WTC11 (cell line): ENCODE results near the gene DUXB. TPM values are rescaled to one million over a fixed set of nuclear protein-coding genes. Genes with fewer than 3 reads are reported as not detected.

Source experiments
- ATAC-seq: fragments of 200-7000 bp; cut with Tn5 transposase; 2 replicates; pipeline ENCODE4 v1.10.0; 2021; ENCODE audit warnings: mild to moderate bottlenecking, moderate library complexity
- CTCF ChIA-PET: fragments of 300-600 bp; sonication (Branson Sonifier 250); formaldehyde crosslinking; loops from one replicate; lab custom pipeline; 2021; ENCODE audit warnings: antibody characterized with exemption; lab: Charles Lee
- POLR2A ChIA-PET: fragments of 350-600 bp; sonication (Branson Sonifier 250); formaldehyde crosslinking; loops from one replicate; lab custom pipeline; 2021; ENCODE audit warnings: antibody characterized with exemption; lab: Charles Lee
- DNase-seq: peaks from one replicate; pipeline ENCODE4 v3.0.0; 2021; ENCODE audit warnings: low spot score
- H3K27ac Mint-ChIP-seq: 2 replicates; pipeline ENCODE4 v1.8.0; 2021; ENCODE audit warnings: mixed read lengths
- H3K27me3 Mint-ChIP-seq: 2 replicates; pipeline ENCODE4 v1.8.0; 2021; ENCODE audit warnings: low read depth, mild to moderate bottlenecking, moderate library complexity, mixed read lengths
- H3K36me3 Mint-ChIP-seq: 2 replicates; pipeline ENCODE4 v1.8.0; 2021; ENCODE audit warnings: mixed read lengths
- H3K4me1 Mint-ChIP-seq: 2 replicates; pipeline ENCODE4 v1.8.0; 2022; ENCODE audit warnings: mixed read lengths
- H3K4me3 Mint-ChIP-seq: 2 replicates; pipeline ENCODE4 v1.8.0; 2021; ENCODE audit warnings: mild to moderate bottlenecking, moderate library complexity, mixed read lengths
- H3K9me3 Mint-ChIP-seq: 2 replicates; pipeline ENCODE4 v1.8.0; 2021; ENCODE audit warnings: mixed read lengths
- AFF4 ChIP-seq: sonication (generic); formaldehyde crosslinking; IDR thresholded peaks from 2 replicates; pipeline ENCODE4 v1.8.1; 2023; ENCODE audit warnings: mild to moderate bottlenecking, missing genetic modification reagents, borderline replicate concordance
- CBFB ChIP-seq: sonication (generic); formaldehyde crosslinking; IDR thresholded peaks from 2 replicates; pipeline ENCODE4 v1.8.1; 2022; ENCODE audit warnings: mild to moderate bottlenecking, low read depth, missing genetic modification reagents
- E2F5 ChIP-seq: sonication (generic); formaldehyde crosslinking; IDR thresholded peaks from 2 replicates; pipeline ENCODE4 v1.8.1; 2022; ENCODE audit warnings: mild to moderate bottlenecking, moderate library complexity, missing genetic modification reagents
- EMX1 ChIP-seq: fragments of 250-450 bp; sonication (Bioruptor Pico); IDR thresholded peaks from 2 replicates; pipeline ENCODE4 v1.8.0; 2021; ENCODE audit warnings: mild to moderate bottlenecking
- ETV6 ChIP-seq: sonication (generic); formaldehyde crosslinking; IDR thresholded peaks from 2 replicates; pipeline ENCODE4 v1.8.1; 2022; ENCODE audit warnings: mild to moderate bottlenecking, missing genetic modification reagents
- GABPB1 ChIP-seq: sonication (generic); formaldehyde crosslinking; IDR thresholded peaks from 2 replicates; pipeline ENCODE4 v1.8.1; 2023; ENCODE audit warnings: mild to moderate bottlenecking, missing genetic modification reagents
- GRHL2 ChIP-seq: fragments of 250-450 bp; sonication (Bioruptor Pico); IDR thresholded peaks from 2 replicates; pipeline ENCODE4 v1.8.0; 2022; ENCODE audit warnings: mild to moderate bottlenecking, moderate library complexity; ENCODE audit not compliant: insufficient replicate concordance, severe bottlenecking
- GTF2I ChIP-seq: fragments of 250-450 bp; sonication (Bioruptor Pico); conservative IDR thresholded peaks from 2 replicates; pipeline ENCODE4 v1.4.0; 2021; ENCODE audit warnings: mild to moderate bottlenecking
- JAZF1 ChIP-seq: fragments of 250-450 bp; sonication (Bioruptor Pico); IDR thresholded peaks from 2 replicates; pipeline ENCODE4 v1.9.0; 2021; ENCODE audit warnings: moderate library complexity, mild to moderate bottlenecking, inconsistent platforms
- MAX ChIP-seq: sonication (generic); formaldehyde crosslinking; IDR thresholded peaks from 2 replicates; pipeline ENCODE4 v1.8.0; 2022; ENCODE audit warnings: mild to moderate bottlenecking, missing genetic modification reagents
- MYBL2 ChIP-seq: sonication (generic); formaldehyde crosslinking; IDR thresholded peaks from 2 replicates; pipeline ENCODE4 v1.8.1; 2023; ENCODE audit warnings: mild to moderate bottlenecking, moderate library complexity, missing genetic modification reagents
- NFE2L1 ChIP-seq: sonication (generic); formaldehyde crosslinking; IDR thresholded peaks from 2 replicates; pipeline ENCODE4 v1.8.1; 2023; ENCODE audit warnings: missing genetic modification reagents
- NR1H2 ChIP-seq: sonication (generic); formaldehyde crosslinking; IDR thresholded peaks from 2 replicates; pipeline ENCODE4 v1.9.0; 2021; ENCODE audit warnings: mild to moderate bottlenecking, moderate library complexity, missing genetic modification reagents
- NR2C2 ChIP-seq: sonication (generic); formaldehyde crosslinking; IDR thresholded peaks from 2 replicates; pipeline ENCODE4 v1.8.0; 2022; ENCODE audit warnings: mild to moderate bottlenecking, missing genetic modification reagents
- SOX15 ChIP-seq: fragments of 250-450 bp; sonication (Bioruptor Pico); IDR thresholded peaks from 2 replicates; pipeline ENCODE4 v1.9.0; 2021; ENCODE audit warnings: mild to moderate bottlenecking
- TCF7 ChIP-seq: sonication (generic); formaldehyde crosslinking; IDR thresholded peaks from 2 replicates; pipeline ENCODE4 v1.8.0; 2022; ENCODE audit warnings: mild to moderate bottlenecking, low read depth, missing genetic modification reagents, moderate library complexity
- TP53 ChIP-seq: sonication (generic); formaldehyde crosslinking; IDR thresholded peaks from 2 replicates; pipeline ENCODE4 v1.8.1; 2023; ENCODE audit warnings: mild to moderate bottlenecking, missing genetic modification reagents
- ZBTB43 ChIP-seq: sonication (generic); formaldehyde crosslinking; IDR thresholded peaks from 2 replicates; pipeline ENCODE4 v1.8.1; 2023; ENCODE audit warnings: mild to moderate bottlenecking, missing genetic modification reagents
- ZNF138 ChIP-seq: sonication (generic); formaldehyde crosslinking; conservative IDR thresholded peaks from 2 replicates; pipeline ENCODE4 v1.8.1; 2022; ENCODE audit warnings: mild to moderate bottlenecking, moderate library complexity, missing genetic modification reagents
- ZNF219 ChIP-seq: sonication (generic); formaldehyde crosslinking; IDR thresholded peaks from 2 replicates; pipeline ENCODE4 v1.8.0; 2023; ENCODE audit warnings: missing genetic modification reagents, mild to moderate bottlenecking, borderline replicate concordance
- total RNA-seq: library from RNA; stranded (reverse); gene quantifications from 3 replicates; pipeline ENCODE4 v1.2.3, GENCODE V29; 2021
- TF ChIP-seq, protein P1 (sequence below): sonication (generic); formaldehyde crosslinking; IDR thresholded peaks from 2 replicates; pipeline ENCODE4 v1.8.0; 2022; ENCODE audit warnings: mild to moderate bottlenecking, missing genetic modification reagents
- TF ChIP-seq, protein P2 (sequence below): fragments of 250-450 bp; sonication (Bioruptor Pico); IDR thresholded peaks from 2 replicates; pipeline ENCODE4 v1.9.0; 2021; ENCODE audit warnings: mild to moderate bottlenecking, borderline replicate concordance

The DUXB gene
- total RNA-seq, 1 experiment from 2014 or later = not detected

DNA sequence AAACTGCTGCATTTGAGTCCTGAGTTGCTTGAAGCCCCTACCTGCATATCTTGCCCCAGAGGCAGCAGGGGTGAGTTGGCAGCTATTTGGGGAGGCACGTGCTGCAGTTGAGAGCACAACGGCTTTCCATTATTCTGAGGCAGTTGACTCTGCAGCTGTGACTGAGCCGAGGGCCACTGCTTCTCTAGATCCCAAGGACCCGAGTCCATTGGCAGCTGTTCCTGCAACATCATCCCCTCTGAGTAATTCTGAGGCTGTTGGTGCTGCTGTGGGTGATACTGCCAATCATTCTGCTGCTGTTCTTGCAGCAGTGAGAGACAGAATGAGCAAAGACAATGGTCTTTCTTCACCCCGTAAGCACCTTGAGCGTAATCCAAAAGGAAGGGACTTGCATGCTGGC is 40.9 kb downstream of the DUXB start:
- no peaks in the 10 kb centered on the region for H3K4me1 Mint-ChIP-seq
- CTCF ChIA-PET = no interaction called here

GRCh38 chr16:75658175-75658574 is 43.1 kb downstream of the DUXB start:
- no peak for DNase-seq
- no peak overlapping the region for H3K27ac Mint-ChIP-seq
- peaks cover 39% of the 10 kb centered on the region for H3K36me3 Mint-ChIP-seq
- no peak for TF ChIP-seq NFE2L1 (CRISPR knock-in tag)
- TF ChIP-seq ETV6 (CRISPR knock-in tag) = no peak
- no peak for TF ChIP-seq EMX1 (CRISPR knock-in tag)
- no peak for TF ChIP-seq GRHL2 (CRISPR knock-in tag)
- TF ChIP-seq NR2C2 (CRISPR knock-in tag) = no peak
- no peak for TF ChIP-seq TCF7 (CRISPR knock-in tag)
- TF ChIP-seq TP53 (CRISPR knock-in tag) = no peak
- TF ChIP-seq E2F5 (CRISPR knock-in tag) = no peak
- no peak for TF ChIP-seq CBFB (CRISPR knock-in tag)
- TF ChIP-seq NR1H2 (CRISPR knock-in tag) = no peak
- TF ChIP-seq GABPB1 (CRISPR knock-in tag) = no peak
- TF ChIP-seq GTF2I = no peak
- TF ChIP-seq ZNF219 (CRISPR knock-in tag) = no peak
- TF ChIP-seq ZBTB43 (CRISPR knock-in tag) = no peak
- TF ChIP-seq MYBL2 (CRISPR knock-in tag) = no peak
- no peak for TF ChIP-seq MAX
- no peak overlapping the region for H3K4me3 Mint-ChIP-seq
- H3K9me3 Mint-ChIP-seq = no peaks in the 10 kb centered on the region
- H3K4me1 Mint-ChIP-seq = no peaks in the 10 kb centered on the region
- CTCF ChIA-PET = no interaction called here
- POLR2A ChIA-PET = no interaction called here
- no peaks in the 10 kb centered on the region for H3K27me3 Mint-ChIP-seq
- ATAC-seq = no peak

More for the DNA sequence above, 40.9 kb downstream of the DUXB start:
- POLR2A ChIA-PET = interaction anchor here (0.6 kb wide), 2 partner anchors 104 to 124 kb away, joined by 4 read pairs; no protein-coding TSS in a partner anchor
- Mint-ChIP-seq H3K27me3 (no peaks in the 10 kb centered on the region; the same call in 1 of the 2 replicates), H3K4me3 (no peak overlapping the region), H3K27ac (no peak overlapping the region), H3K9me3 (peaks cover 11% of the 10 kb centered on the region), H3K36me3 (peaks cover 24% of the 10 kb centered on the region)
- no peak for TF ChIP-seq GTF2I
- no peak for TF ChIP-seq SOX15 (CRISPR knock-in tag)
- TF ChIP-seq, protein P1, sequence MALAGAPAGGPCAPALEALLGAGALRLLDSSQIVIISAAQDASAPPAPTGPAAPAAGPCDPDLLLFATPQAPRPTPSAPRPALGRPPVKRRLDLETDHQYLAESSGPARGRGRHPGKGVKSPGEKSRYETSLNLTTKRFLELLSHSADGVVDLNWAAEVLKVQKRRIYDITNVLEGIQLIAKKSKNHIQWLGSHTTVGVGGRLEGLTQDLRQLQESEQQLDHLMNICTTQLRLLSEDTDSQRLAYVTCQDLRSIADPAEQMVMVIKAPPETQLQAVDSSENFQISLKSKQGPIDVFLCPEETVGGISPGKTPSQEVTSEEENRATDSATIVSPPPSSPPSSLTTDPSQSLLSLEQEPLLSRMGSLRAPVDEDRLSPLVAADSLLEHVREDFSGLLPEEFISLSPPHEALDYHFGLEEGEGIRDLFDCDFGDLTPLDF (CRISPR knock-in tag) = no peak
- TF ChIP-seq ZNF138 (CRISPR knock-in tag) = no peak
- DNase-seq (no peak), ATAC-seq (no peak)

- no peak overlapping the region for H3K27ac Mint-ChIP-seq
- H3K4me3 Mint-ChIP-seq = no peak overlapping the region
- H3K9me3 Mint-ChIP-seq = no peaks in the 10 kb centered on the region
- CTCF ChIA-PET = no interaction called here
- ATAC-seq (no peak), DNase-seq (no peak)
- H3K4me1 Mint-ChIP-seq = peaks cover 18% of the 10 kb centered on the region
- no peaks in the 10 kb centered on the region for H3K27me3 Mint-ChIP-seq
- H3K36me3 Mint-ChIP-seq = peaks cover 39% of the 10 kb centered on the region
- POLR2A ChIA-PET = no interaction called here
- TF ChIP-seq JAZF1 (CRISPR knock-in tag) (no peak), TCF7 (CRISPR knock-in tag) (no peak), AFF4 (CRISPR knock-in tag) (no peak), GABPB1 (CRISPR knock-in tag) (no peak)
- TF ChIP-seq, protein P2, sequence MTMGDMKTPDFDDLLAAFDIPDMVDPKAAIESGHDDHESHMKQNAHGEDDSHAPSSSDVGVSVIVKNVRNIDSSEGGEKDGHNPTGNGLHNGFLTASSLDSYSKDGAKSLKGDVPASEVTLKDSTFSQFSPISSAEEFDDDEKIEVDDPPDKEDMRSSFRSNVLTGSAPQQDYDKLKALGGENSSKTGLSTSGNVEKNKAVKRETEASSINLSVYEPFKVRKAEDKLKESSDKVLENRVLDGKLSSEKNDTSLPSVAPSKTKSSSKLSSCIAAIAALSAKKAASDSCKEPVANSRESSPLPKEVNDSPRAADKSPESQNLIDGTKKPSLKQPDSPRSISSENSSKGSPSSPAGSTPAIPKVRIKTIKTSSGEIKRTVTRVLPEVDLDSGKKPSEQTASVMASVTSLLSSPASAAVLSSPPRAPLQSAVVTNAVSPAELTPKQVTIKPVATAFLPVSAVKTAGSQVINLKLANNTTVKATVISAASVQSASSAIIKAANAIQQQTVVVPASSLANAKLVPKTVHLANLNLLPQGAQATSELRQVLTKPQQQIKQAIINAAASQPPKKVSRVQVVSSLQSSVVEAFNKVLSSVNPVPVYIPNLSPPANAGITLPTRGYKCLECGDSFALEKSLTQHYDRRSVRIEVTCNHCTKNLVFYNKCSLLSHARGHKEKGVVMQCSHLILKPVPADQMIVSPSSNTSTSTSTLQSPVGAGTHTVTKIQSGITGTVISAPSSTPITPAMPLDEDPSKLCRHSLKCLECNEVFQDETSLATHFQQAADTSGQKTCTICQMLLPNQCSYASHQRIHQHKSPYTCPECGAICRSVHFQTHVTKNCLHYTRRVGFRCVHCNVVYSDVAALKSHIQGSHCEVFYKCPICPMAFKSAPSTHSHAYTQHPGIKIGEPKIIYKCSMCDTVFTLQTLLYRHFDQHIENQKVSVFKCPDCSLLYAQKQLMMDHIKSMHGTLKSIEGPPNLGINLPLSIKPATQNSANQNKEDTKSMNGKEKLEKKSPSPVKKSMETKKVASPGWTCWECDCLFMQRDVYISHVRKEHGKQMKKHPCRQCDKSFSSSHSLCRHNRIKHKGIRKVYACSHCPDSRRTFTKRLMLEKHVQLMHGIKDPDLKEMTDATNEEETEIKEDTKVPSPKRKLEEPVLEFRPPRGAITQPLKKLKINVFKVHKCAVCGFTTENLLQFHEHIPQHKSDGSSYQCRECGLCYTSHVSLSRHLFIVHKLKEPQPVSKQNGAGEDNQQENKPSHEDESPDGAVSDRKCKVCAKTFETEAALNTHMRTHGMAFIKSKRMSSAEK (CRISPR knock-in tag) = no peak
These were observed 47.3 kb downstream of the DUXB start for GRCh38 chr16:75653922-75654321.
